Measurements from ENCODE around the gene HPSE2.

HPSE2 gene

DNA sequence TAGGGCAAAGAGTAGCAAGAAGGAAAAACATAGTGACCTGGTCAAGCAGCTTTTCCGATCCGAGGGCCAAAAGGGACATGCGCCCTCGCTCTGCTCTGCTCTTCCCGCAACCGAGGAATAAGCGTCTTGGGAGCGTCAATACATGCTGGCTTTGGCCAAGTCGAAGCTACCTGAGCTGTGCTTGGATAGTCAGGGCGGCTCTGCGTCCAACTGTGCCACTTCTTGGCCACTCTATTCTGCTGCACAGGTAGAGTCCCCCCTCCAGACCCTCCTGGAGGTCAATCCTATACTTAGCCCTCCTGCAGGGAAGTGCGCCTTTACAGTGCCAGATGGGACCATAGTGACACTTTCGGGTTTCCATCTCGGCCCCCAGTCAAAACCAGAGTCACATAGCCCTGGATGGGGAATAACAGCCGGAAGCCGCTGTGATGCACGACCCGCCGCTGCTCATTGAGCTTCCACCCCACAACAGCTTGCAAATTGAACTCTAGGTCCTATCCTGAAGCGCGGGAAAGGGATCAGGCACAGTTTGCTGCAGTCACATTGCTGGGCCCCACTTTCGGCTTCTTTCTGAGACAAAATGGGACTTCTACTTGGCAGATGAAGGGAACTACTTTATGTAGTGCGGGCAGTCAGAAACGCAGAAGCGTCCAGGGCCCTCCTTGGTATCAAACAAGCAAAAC lies 1.1 kb upstream of the HPSE2 start:
- TF ChIP-seq, protein P1, sequence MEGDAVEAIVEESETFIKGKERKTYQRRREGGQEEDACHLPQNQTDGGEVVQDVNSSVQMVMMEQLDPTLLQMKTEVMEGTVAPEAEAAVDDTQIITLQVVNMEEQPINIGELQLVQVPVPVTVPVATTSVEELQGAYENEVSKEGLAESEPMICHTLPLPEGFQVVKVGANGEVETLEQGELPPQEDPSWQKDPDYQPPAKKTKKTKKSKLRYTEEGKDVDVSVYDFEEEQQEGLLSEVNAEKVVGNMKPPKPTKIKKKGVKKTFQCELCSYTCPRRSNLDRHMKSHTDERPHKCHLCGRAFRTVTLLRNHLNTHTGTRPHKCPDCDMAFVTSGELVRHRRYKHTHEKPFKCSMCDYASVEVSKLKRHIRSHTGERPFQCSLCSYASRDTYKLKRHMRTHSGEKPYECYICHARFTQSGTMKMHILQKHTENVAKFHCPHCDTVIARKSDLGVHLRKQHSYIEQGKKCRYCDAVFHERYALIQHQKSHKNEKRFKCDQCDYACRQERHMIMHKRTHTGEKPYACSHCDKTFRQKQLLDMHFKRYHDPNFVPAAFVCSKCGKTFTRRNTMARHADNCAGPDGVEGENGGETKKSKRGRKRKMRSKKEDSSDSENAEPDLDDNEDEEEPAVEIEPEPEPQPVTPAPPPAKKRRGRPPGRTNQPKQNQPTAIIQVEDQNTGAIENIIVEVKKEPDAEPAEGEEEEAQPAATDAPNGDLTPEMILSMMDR (conservative IDR thresholded peaks at IDR 0.05; ENCODE audit: low read depth, low read length): no peak
- no peak overlapping the region for H3K4me3 ChIP-seq (ENCODE audit: low read depth, low read length)
- no peak for DNase-seq (ENCODE audit: low read depth)

DNA sequence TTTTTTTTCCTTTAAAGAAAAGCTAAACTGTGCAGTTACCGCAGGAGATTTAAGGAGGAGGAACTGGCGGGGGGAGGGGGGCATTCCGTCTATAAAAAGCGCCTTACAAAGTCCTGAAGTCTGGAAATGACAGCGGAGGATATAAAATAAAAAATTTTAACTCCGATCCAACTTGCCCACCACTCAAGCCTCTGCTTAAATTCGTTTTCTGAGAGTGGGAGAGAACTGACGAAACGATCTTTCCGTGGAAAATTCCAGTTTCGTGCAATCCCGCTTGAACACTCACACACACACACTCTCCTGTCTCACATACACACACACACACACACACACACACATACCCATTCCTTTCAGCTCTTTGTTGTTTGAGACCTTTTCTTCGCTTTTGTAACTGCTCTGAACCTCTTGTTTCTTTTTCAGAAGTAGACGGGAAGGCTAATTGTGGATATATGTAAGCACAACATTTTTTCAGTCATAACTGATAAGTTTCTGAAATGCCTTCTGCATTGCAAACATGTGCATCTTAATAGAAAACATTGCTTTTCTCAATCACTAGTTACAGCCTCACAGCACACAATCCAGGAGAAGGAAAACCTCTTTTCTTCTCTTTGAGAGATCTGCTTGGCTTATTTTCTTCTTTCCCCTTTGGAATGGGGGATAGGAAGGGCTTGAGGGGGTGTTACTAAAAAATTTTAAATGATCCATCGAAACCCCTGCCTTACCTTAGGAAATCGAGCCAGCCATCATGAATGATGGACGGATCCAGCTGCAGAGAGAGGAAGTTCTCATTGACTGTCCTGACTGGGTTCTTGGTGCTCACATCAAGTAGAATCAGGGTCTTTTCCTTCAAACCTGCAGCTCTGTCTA lies 628 bp downstream of the HPSE2 start:
- H3K4me3 ChIP-seq (ENCODE audit: low read depth, low read length): no peak overlapping the region
- peak; percentile 12 for DNase-seq (ENCODE audit: low read depth)
- TF ChIP-seq, protein P1 (conservative IDR thresholded peaks at IDR 0.05; ENCODE audit: low read depth, low read length): no peak

DNA sequence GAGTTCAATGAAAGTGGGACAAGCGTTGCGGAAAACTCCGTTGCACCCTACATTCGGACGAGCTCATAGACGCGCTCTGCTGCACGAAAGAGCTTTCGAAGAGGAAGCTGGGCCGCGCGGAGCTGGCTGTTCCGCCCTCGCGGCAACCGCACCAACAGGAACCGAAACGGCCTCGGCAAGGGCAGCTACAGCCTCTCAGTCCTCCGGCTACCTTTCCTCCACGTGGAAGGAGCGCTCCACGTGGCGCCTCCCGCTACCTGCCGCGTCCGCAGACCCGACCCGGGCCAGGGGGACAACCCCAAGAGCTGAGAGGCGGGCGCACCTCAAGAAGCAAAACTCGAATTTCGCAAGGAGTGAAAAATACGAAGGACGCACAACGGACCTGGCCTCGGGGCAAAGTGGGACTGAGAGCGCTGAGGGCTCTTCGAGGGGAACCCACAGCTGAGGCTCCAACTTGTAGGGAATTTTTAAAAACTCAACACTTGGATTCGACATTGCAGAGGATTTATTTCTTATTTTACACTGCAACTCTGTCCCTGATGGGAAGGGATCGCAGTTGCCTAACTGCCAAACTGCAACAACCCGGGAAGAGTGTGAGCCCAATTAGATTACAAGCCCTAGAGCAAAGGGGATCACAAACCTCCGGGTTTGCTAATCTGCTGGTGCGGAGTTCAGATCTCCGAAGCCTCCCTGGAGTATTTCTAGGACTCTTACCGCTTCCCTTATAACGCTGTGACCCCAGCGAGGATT lies 1.4 kb downstream of the HPSE2 start:
- TF ChIP-seq, protein P1 (conservative IDR thresholded peaks at IDR 0.05; ENCODE audit: low read depth, low read length): no peak
- DNase-seq (ENCODE audit: low read depth): peak; percentile 47
- peak overlapping the region; percentile 48 for H3K4me3 ChIP-seq (ENCODE audit: low read depth, low read length)

DNA sequence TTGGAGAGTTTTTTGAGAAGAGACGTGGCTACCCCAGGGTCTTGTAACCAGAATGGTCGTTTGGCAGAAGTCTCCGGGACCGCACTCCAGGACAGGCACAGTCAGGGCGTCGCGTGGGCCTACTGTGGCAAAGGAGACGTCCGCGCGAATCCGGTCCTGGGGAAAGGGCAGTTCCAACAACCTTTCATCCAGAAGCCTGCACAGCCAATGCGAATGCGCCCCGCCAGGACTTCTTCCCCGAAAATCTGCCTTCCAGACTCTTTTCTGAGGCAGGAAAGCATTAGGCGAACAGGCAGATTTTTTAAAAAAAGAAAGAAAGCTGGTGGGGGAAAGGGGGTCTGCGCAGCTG lies 2.0 kb downstream of the HPSE2 start:
- TF ChIP-seq, protein P1 (conservative IDR thresholded peaks at IDR 0.05; ENCODE audit: low read depth, low read length): no peak
- H3K4me3 ChIP-seq (ENCODE audit: low read depth, low read length): peak overlapping the region; percentile 48

DNA sequence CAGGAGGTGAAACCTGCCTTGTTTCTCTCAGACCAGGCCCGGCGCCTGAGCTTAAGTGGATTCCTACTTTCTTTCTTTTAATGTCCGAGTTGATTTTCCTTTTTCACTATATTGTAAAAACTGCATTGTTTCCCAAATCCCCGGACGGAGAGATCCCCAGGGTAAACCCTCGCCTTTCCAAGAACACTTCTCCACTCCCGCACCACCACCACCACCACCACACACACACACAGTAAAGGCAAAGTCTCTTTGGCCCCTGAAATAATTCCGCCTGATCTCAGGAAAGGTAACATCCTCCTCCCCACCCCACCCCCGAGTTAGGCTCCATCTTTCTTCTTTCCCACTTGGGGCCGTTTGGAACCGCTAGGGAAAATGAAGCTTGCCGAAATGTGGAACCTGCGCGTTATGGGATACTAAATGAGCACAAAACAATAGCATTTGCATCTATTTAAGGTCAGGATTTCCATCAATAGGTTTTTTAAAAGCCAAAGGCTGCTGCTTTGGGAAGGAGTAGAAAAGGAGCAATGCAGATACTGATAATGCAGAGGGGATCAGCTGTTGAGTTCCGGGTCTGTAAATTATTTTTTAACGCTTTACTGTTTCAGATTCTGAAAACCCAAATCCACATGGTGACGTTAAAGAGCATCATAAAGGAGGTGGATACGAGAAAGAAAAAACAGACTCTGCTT lies 2.5 kb downstream of the HPSE2 start:
- H3K4me3 ChIP-seq (ENCODE audit: low read depth, low read length): no peak overlapping the region
- TF ChIP-seq, protein P1 (conservative IDR thresholded peaks at IDR 0.05; ENCODE audit: low read depth, low read length): no peak
- DNase-seq (ENCODE audit: low read depth): no peak

More for the DNA sequence above, 2.0 kb downstream of the HPSE2 start:
- no peak for DNase-seq (ENCODE audit: low read depth)

DNA sequence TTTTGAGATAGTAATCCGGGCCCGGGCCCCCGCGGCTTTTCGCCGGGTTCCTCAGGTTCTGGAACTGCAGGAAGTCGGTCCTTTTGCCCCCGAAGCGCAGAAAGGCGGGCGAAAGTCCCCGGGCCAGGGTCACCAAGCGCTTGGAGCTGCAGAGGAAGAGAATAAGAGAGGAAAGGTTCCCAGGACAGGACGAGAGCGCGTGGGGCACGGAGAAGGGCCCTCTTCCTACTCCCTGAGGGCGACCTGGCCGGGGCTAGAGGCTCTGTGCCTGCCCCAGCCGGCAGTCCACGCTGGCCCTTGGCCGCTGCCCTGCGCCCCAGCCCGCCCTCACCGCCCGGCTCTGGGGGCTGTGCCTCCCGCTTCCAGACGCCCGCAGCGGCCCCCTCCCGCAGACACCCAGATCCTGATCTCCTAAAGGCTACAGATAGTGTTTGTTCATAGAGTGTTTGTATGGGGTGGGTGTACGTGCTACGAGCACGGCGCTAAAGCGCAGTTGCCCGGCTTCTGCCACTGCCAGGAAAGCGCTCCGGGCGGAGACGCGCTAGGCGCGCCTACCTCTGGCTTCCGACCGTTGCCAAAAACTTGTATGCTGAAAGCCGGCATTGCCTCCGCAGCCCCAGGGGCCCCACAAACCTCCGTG lies 3.2 kb downstream of the HPSE2 start:
- TF ChIP-seq, protein P1 (conservative IDR thresholded peaks at IDR 0.05; ENCODE audit: low read depth, low read length): no peak
- no peak for DNase-seq (ENCODE audit: low read depth)
- no peak overlapping the region for H3K4me3 ChIP-seq (ENCODE audit: low read depth, low read length)
